Stimulated activated CD8-positive, alpha-beta memory T cell treated with anti-CD3 and anti-CD28 coated beads, Interleukin-7, amount 100 ng/mL, for 48 hours (primary cell): ENCODE data around the gene PLP2.
A peak's percentile ranks its signal among the peaks of the same experiment; 100 is the strongest.
"Not testable (repeated sequence)": the region's sequence is repeated elsewhere in the genome, so short reads cannot be mapped to it uniquely, and the experiment has no call there.

Source experiments
- DNase-seq, 2 donors: peaks; one replicate each; pipeline ENCODE4 v3.0.0-alpha.2; 2020; ENCODE audit warnings: low read depth in 1 of 2; ENCODE audit errors: extremely low read depth in 1 of 2

The PLP2 gene

GRCh38 chrX:49171752-49172279 is at the start of gene PLP2:
Gene PLP2 (plus strand): TSS chrX:49171898. CDS start chrX:49172001, 103 bp downstream.
- DNase-seq, result peak in 1 of 2 donors; percentile 69

- no peak for DNase-seq
These were observed 49.2 kb upstream of the PLP2 start for GRCh38 chrX:49122499-49122898.

- not testable (repeated sequence) for DNase-seq
These were observed 43.9 kb upstream of the PLP2 start for GRCh38 chrX:49127742-49128258.

GRCh38 chrX:49129427-49129826 is 42.3 kb upstream of the PLP2 start:
- DNase-seq, result no peak

DNA sequence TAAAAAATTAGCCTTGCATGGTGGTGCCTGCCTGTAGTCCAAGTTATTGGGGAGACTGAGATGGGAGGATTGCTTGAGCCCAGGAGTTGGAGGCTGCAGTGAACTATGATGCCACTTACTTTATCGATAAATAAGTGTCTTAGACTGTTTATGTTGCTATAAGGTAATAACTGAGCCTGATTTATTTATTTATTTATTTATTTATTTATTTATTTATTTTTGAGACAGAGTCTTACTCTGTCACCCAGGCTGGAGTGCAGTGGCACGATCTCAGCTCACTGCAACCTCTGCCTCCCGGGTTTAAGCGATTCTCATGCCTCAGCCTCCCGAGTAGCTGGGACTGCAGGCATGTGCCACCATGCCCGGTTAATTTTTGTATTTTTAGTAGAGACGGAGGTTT is 39.4 kb upstream of the PLP2 start:
- not testable (repeated sequence) for DNase-seq

- DNase-seq, result no peak
These were observed 37.9 kb upstream of the PLP2 start for GRCh38 chrX:49133759-49134158.

DNA sequence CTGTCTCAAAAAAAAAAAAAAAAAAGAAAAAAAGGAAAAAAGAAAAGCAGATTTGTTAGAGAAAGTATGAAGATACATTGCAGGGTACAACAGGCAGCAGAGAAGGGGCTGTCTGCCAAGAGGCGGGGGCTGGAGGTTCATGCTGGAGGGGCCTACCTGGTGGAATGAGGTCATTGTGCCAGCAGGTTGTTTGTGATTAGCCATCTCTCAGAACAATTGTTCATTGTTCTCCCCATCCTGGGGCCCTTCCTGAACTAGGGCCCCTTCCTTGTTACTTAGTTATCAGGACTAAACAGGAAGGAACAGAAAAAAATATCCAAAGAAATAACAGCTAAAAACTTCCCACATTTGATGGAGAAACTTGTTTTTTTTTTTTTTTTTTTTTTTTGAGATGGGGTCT is 34.2 kb upstream of the PLP2 start:
- no peak for DNase-seq

- DNase-seq, result no peak
These were observed 32.0 kb upstream of the PLP2 start for GRCh38 chrX:49139713-49140112.

DNA sequence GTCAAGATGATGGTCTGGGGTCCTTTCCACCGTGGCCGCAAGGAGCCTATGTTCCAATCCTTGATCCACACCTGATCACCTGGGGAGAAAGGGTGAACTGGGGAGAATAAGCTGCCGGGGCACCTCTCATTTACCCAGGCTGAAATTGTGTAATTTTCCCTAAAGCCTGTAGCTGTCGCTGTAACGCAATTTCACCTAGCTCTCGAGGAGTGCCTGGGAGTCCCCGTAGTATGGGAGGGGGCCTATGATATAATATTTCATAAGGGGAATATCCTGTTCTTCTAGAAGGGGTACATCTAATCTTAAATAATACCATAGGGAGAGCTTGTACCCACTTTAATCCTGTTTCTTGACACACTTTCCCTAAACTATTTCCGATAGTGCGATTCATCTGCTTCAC is 29.4 kb upstream of the PLP2 start:
- DNase-seq, result not testable (repeated sequence)

DNA sequence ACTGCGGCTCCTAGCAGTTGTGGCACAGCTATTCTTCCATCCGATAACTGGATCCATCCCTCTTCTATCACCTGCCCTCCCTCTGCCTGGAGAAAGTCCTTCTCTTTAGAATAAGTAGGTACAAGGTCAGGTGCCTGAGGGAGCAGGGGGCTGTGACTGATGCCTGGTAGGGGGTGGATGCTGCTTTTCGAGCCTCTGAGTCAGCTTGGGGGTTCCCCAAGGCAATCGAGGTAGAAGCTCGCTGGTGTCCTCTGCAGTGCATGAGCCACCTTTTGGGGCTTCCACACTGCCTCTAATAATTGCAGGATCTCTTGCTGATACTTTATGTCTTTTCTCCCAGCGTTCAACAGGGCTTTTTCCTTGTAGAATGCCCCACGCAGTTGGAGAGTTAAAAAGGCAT is 28.5 kb upstream of the PLP2 start:
- not testable (repeated sequence) for DNase-seq

- DNase-seq, result no peak
These were observed 24.4 kb upstream of the PLP2 start for GRCh38 chrX:49147282-49147681.

GRCh38 chrX:49147936-49148335 is 23.8 kb upstream of the PLP2 start:
- no peak for DNase-seq

- not testable (repeated sequence) for DNase-seq
These were observed 23.2 kb upstream of the PLP2 start for GRCh38 chrX:49148390-49149100.

DNA sequence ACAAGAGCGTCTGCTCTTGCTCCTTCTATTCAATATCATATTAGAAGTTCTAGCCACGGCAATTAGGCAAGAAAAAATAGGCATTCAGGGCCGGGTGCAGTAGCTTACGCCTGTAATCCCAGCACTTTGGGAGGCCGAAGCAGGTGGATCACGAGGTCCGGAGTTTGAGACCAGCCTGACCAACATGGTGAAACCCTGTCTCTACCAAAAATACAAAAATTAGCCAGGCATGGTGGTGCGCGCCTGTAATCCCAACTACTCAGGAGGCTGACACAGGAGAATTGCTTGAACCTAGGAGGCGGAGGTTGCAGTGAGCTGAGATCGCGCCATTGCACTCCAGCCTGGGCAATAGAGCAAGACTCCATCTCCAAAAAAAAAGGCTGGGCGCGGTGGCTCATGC is 22.4 kb upstream of the PLP2 start:
- not testable (repeated sequence) for DNase-seq

DNA sequence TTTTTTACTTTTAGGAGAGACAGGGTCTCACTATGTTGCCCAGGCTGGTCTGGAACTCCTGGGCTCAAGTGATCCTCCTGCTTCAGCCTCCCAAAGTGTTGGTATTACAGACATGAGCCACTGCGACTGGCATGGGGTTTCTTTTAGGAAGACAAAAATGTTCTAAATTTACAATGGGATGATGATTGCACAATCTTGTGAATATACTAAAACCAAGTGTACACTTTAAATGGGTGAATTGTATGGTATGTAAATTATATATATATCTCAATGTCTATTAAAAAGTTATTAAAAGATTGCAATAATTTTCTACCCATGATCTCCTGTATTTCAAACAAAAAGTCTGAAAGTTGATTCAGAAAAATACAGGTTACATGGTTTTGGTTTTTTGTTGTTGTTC is 18.2 kb upstream of the PLP2 start:
- no peak for DNase-seq

DNA sequence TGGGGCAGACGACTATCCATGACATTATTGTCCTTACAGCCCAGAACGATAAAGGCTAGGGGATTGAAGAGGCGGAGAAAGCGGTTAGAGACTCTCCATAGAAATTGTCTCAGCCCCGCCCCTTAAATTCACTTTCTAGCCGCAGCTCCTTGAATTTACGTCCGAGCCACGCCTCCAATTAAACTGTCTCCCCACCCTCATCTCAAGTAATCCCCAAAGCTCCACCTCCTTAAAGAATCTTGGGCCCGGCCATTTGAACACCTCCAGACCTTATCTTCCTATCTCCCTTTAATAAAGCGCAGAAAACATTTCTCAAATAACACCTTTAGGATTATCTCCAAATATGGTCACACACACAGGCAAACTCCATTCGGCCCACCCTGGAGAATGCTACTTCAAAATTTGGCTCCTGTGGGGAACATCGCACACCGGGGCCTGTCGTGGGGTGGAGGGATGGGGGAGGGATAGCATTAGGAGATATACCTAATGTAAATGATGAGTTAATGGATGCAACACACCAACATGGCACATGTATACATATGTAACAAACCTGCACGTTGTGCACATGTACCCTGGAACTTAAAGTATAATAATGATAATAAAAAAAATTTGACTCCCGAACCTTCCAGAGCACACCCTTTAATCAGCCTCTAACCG is 16.3 kb upstream of the PLP2 start:
- DNase-seq, result no peak

GRCh38 chrX:49155900-49156837 is 15.5 kb upstream of the PLP2 start:
- DNase-seq, result peak; percentile 63 to 75

DNA sequence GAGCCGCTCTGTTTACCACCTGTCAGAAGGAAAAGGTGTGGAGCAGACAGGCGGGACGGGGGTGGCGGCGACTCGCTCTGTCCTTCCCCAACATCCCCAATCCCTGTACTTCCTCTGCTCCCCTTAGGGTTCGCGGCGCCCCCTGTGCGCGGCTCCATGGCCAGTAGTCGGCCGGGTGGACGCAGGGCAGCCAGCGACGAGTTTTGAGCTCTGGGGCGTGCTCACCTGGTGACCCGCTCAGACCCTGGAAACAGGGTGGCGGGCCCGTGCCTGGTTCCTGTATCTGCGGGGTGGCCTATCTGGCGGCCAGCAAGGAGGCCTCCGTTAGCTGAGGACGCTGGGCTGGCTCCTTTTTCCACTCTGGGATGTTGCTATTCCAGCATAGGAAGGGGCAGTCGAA is 14.5 kb upstream of the PLP2 start:
- DNase-seq, result no peak

DNA sequence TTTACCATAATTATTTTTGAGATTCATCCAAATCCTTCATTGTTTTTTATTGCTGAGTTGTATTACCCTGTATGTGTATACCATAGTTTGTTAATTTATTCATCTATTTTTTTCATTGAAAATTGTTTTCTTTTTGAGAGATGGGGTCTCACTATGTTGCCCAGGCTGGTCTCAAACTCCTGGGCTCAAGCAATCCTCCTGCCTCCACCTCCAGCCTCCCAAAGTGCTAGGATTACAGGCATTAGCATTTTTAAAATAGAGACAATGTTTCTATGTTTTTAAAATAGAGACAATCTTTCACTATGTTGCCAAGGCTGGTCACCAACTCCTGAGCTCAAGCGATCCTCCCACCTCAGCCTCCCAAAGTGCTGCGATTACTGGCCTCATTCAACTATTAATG is 10.8 kb upstream of the PLP2 start:
- DNase-seq, result no peak

DNA sequence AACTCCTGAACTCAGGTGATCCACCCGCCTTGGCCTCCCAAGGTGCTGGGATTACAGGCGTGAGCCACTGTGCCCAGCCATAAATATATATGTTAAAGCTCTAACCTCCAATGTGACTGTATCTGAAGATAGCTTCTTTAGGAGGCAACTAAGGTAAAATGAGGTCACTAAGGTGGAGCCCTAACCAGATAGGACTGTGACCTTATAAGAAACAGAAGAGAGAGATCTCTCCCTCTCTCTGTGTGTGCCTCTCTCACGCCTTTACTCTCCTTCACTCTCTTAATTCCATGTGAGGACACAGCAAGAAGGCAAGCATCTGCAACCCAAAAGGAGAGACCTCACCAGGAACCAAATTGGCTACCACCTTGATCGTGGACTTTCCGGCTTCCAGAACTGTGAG is 10.1 kb upstream of the PLP2 start:
- no peak for DNase-seq

GRCh38 chrX:49162620-49163019 is 9.1 kb upstream of the PLP2 start, which contains the start of gene MAGIX:
Gene MAGIX (plus strand): TSS chrX:49162758. CDS start chrX:49162890, 132 bp downstream.
- no peak for DNase-seq
